H1 (cell line): ENCODE data around the gene PAX9. TPM values are rescaled to one million over a fixed set of nuclear protein-coding genes. Genes with fewer than 3 reads are reported as not detected.

Experiments used
- CTCF ChIA-PET: fragments of 300-600 bp; sonication (Branson Sonifier 250); formaldehyde crosslinking; loops from one replicate; lab custom pipeline; 2021; ENCODE audit not compliant: partially characterized antibody; lab: Charles Lee
- POLR2A ChIA-PET: fragments of 300-600 bp; sonication (Branson Sonifier 250); formaldehyde crosslinking; loops from one replicate; lab custom pipeline; 2021; ENCODE audit warnings: inconsistent platforms; ENCODE audit not compliant: partially characterized antibody; lab: Charles Lee
- DNase-seq, 2 experiments: peaks; one replicate each; pipeline versions ENCODE4 v3.0.0 to v3.0.0-alpha.2; 2010 to 2022; ENCODE audit warnings: low spot score in 2 of 2, low read depth in 1 of 2, mixed read lengths in 1 of 2
- FAIRE-seq: peaks from 2 replicates; lab custom pipeline; 2011; peaks lifted over from hg19 to GRCh38; lab: Jason Lieb, UNC
- H2AFZ ChIP-seq: 2 replicates; pipeline ENCODE4 v1.8.1; 2012; ENCODE audit warnings: low read length, inconsistent platforms
- H2AK5ac ChIP-seq: 2 replicates; pipeline ENCODE4 v1.6.1; 2013; ENCODE audit warnings: low read depth, low read length
- H2BK120ac ChIP-seq: replicated peaks from 2 replicates; pipeline ENCODE3; 2013; ENCODE audit warnings: low read depth, low read length, inconsistent platforms
- H2BK12ac ChIP-seq: 2 replicates; pipeline ENCODE4 v1.6.1; 2013; ENCODE audit warnings: low read depth, low read length
- H2BK15ac ChIP-seq: 2 replicates; pipeline ENCODE4 v1.6.1; 2013; ENCODE audit warnings: low read length
- H2BK20ac ChIP-seq: 2 replicates; pipeline ENCODE4 v1.6.1; 2013; ENCODE audit warnings: low read length
- H2BK5ac ChIP-seq: 2 replicates; pipeline ENCODE4 v1.6.1; 2013; ENCODE audit warnings: low read depth, low read length
- H3K14ac ChIP-seq: 2 replicates; pipeline ENCODE4 v1.6.1; 2013; ENCODE audit warnings: inconsistent platforms; ENCODE audit not compliant: insufficient read length
- H3K18ac ChIP-seq: 2 replicates; pipeline ENCODE4 v1.6.1; 2013; ENCODE audit warnings: low read length; ENCODE audit errors: extremely low read depth
- H3K23ac ChIP-seq: 2 replicates; pipeline ENCODE4 v1.6.1; 2013; ENCODE audit warnings: inconsistent platforms; ENCODE audit not compliant: insufficient read length
- H3K23me2 ChIP-seq: 2 replicates; pipeline ENCODE4 v1.6.1; 2013; ENCODE audit warnings: low read depth, low read length
- H3K27ac ChIP-seq: 2 replicates; pipeline ENCODE4 v1.6.1; 2011; ENCODE audit warnings: low read depth, low read length, inconsistent platforms
- H3K27me3 ChIP-seq, 4 experiments: replicated peaks in 1 of 4; 1 replicate in 1 of 4; 2 replicates in 3 of 4; pipeline versions ENCODE4 v1.6.1 to v1.8.1; 2011 to 2013; ENCODE audit warnings: low read length in 3 of 4, mild to moderate bottlenecking in 3 of 4, inconsistent platforms in 2 of 4, mixed read lengths in 2 of 4, moderate library complexity in 1 of 4; ENCODE audit not compliant: control insufficient read depth in 3 of 4, insufficient read depth in 3 of 4; ENCODE audit errors: extremely low read depth in 1 of 4
- H3K36me3 ChIP-seq, 4 experiments: 2 replicates each; pipeline versions ENCODE4 v1.6.1 to v1.8.1; 2011 to 2013; ENCODE audit warnings: mild to moderate bottlenecking in 4 of 4, low read length in 3 of 4, moderate library complexity in 2 of 4, control low read depth in 1 of 4, inconsistent platforms in 1 of 4; ENCODE audit not compliant: insufficient read depth in 4 of 4, control insufficient read depth in 2 of 4
- H3K4ac ChIP-seq: replicated peaks from 2 replicates; pipeline ENCODE3; 2013; ENCODE audit warnings: low read length, low read depth, mixed read lengths, inconsistent platforms; ENCODE audit not compliant: insufficient read length
- H3K4me1 ChIP-seq, 4 experiments: replicated peaks in 1 of 4; 1 replicate in 1 of 4; 2 replicates in 3 of 4; pipeline versions ENCODE4 v1.6.1 to v1.8.1; 2011 to 2013; ENCODE audit warnings: low read length in 3 of 4, inconsistent platforms in 2 of 4, mixed read lengths in 1 of 4; ENCODE audit not compliant: insufficient read depth in 4 of 4, control insufficient read depth in 3 of 4
- H3K4me2 ChIP-seq, 2 experiments: 2 replicates each; pipeline versions ENCODE4 v1.6.1 to v1.8.1; 2011 to 2013; ENCODE audit warnings: low read depth in 2 of 2, low read length in 2 of 2, control low read depth in 1 of 2, inconsistent platforms in 1 of 2, mild to moderate bottlenecking in 1 of 2; ENCODE audit not compliant: insufficient read depth in 1 of 2
- H3K4me3 ChIP-seq, 4 experiments: fragments of 200-600, 300-600 bp in 1 of 4; sonication (generic), shearing (Covaris generic), sonication (Bioruptor Twin) in 1 of 4; 2 replicates each; pipeline versions ENCODE4 v1.5.1 to v1.8.1; 2011 to 2016; ENCODE audit warnings: low read length in 4 of 4, low read depth in 3 of 4, control low read depth in 2 of 4, inconsistent platforms in 2 of 4, mild to moderate bottlenecking in 2 of 4, mixed read lengths in 1 of 4, moderate library complexity in 1 of 4; ENCODE audit not compliant: insufficient read depth in 2 of 4; ENCODE audit errors: extremely low read depth in 1 of 4
- H3K56ac ChIP-seq: replicated peaks from 2 replicates; pipeline ENCODE3; 2013; ENCODE audit warnings: low read depth, mild to moderate bottlenecking, mixed read lengths, low read length, inconsistent platforms; ENCODE audit not compliant: insufficient read length
- H3K79me1 ChIP-seq: 2 replicates; pipeline ENCODE4 v1.6.1; 2013; ENCODE audit warnings: low read depth, low read length, control low read depth
- H3K79me2 ChIP-seq, 2 experiments: 2 replicates each; pipeline versions ENCODE4 v1.6.1 to v1.8.1; 2012 to 2013; ENCODE audit warnings: low read length in 2 of 2, mild to moderate bottlenecking in 2 of 2, inconsistent platforms in 1 of 2; ENCODE audit not compliant: insufficient read depth in 2 of 2, control insufficient read depth in 1 of 2
- H3K9ac ChIP-seq, 4 experiments: replicated peaks in 1 of 4; 1 replicate in 1 of 4; 2 replicates in 3 of 4; pipeline versions ENCODE4 v1.6.1 to v1.8.1; 2011 to 2013; ENCODE audit warnings: low read depth in 3 of 4, low read length in 3 of 4, control low read depth in 2 of 4, mild to moderate bottlenecking in 2 of 4, moderate library complexity in 2 of 4, inconsistent platforms in 1 of 4; ENCODE audit errors: extremely low read depth in 1 of 4
- H3K9me3 ChIP-seq, 2 experiments: 2 replicates each; pipeline versions ENCODE4 v1.6.1 to v1.8.1; 2012 to 2013; ENCODE audit warnings: mild to moderate bottlenecking in 2 of 2, moderate library complexity in 2 of 2, control low read depth in 1 of 2, inconsistent platforms in 1 of 2, low read depth in 1 of 2, low read length in 1 of 2, mixed read lengths in 1 of 2; ENCODE audit not compliant: insufficient read depth in 2 of 2
- H4K20me1 ChIP-seq, 2 experiments: replicated peaks in 1 of 2; 2 replicates each; pipeline versions ENCODE3 to v1.8.1; 2011 to 2013; ENCODE audit warnings: inconsistent platforms in 2 of 2, low read length in 2 of 2, mild to moderate bottlenecking in 1 of 2; ENCODE audit not compliant: insufficient read depth in 2 of 2, control insufficient read depth in 1 of 2
- H4K5ac ChIP-seq: 2 replicates; pipeline ENCODE4 v1.6.1; 2013; ENCODE audit warnings: low read length, low read depth, mixed read lengths, inconsistent platforms; ENCODE audit not compliant: insufficient read length
- H4K8ac ChIP-seq: 2 replicates; pipeline ENCODE4 v1.8.0; 2013; ENCODE audit warnings: mild to moderate bottlenecking, moderate library complexity, low read length, inconsistent platforms; ENCODE audit not compliant: insufficient read depth; ENCODE audit errors: extremely low read depth
- H4K91ac ChIP-seq: replicated peaks from 2 replicates; pipeline ENCODE3; 2013; ENCODE audit warnings: low read length, mixed read lengths, inconsistent platforms; ENCODE audit not compliant: insufficient read length
- BACH1 ChIP-seq: IDR thresholded peaks from 2 replicates; pipeline ENCODE4 v1.6.1; 2012; ENCODE audit warnings: low read length, improper control_type of control experiment
- BCL11A ChIP-seq, 2 experiments: IDR thresholded peaks; one replicate each; pipeline ENCODE4 v1.6.1; 2011; ENCODE audit warnings: low read depth in 2 of 2, low read length in 2 of 2, mild to moderate bottlenecking in 2 of 2
- BRCA1 ChIP-seq: IDR thresholded peaks from 2 replicates; pipeline ENCODE4 v1.6.1; 2012; ENCODE audit warnings: low read depth, low read length, improper control_type of control experiment
- EGR1 ChIP-seq: IDR thresholded peaks from 2 replicates; pipeline ENCODE4 v1.6.1; 2011; ENCODE audit warnings: low read depth, low read length, borderline replicate concordance
- FOSL1 ChIP-seq: IDR thresholded peaks from 2 replicates; pipeline ENCODE4 v1.6.1; 2011; ENCODE audit warnings: mild to moderate bottlenecking, low read depth, low read length, moderate library complexity; ENCODE audit not compliant: insufficient read depth
- GABPA ChIP-seq: IDR thresholded peaks from 2 replicates; pipeline ENCODE4 v1.6.1; 2011; ENCODE audit warnings: mild to moderate bottlenecking, low read length, moderate library complexity, borderline replicate concordance; ENCODE audit not compliant: insufficient read depth
- KDM1A ChIP-seq: fragments of 200-600, 300-600 bp; sonication (generic); IDR thresholded peaks from 2 replicates; pipeline ENCODE4 v1.7.1; 2016; ENCODE audit warnings: mild to moderate bottlenecking, low read length, borderline replicate concordance
- POLR2AphosphoS5 ChIP-seq: IDR thresholded peaks from 2 replicates; pipeline ENCODE4 v1.6.1; 2011; ENCODE audit warnings: low read depth, low read length
- RNF2 ChIP-seq: fragments of 200-900, 300-1000 bp; sonication (generic); IDR thresholded peaks from 2 replicates; pipeline ENCODE4 v1.7.1; 2016; ENCODE audit warnings: borderline replicate concordance, low read depth, mild to moderate bottlenecking, antibody characterized with exemption, low read length; ENCODE audit not compliant: poor library complexity, severe bottlenecking; ENCODE audit errors: missing control alignments
- SIX5 ChIP-seq: IDR thresholded peaks from 2 replicates; pipeline ENCODE4 v1.6.1; 2011; ENCODE audit warnings: mild to moderate bottlenecking, low read depth, low read length
- SP1 ChIP-seq: IDR thresholded peaks from 2 replicates; pipeline ENCODE4 v1.6.1; 2011; ENCODE audit warnings: low read depth, low read length
- USF2 ChIP-seq: IDR thresholded peaks from 2 replicates; pipeline ENCODE4 v1.6.1; 2011; ENCODE audit warnings: low read length, improper control_type of control experiment
- YY1 ChIP-seq: IDR thresholded peaks from 2 replicates; pipeline ENCODE4 v1.6.1; 2011; ENCODE audit warnings: low read depth, mild to moderate bottlenecking, low read length
- WGBS, 2 experiments: shearing (Covaris generic) in 1 of 2; methylation state at CpG; one replicate each; pipeline versions ENCODE4 v1.1.6 to v1.1.7; 2013 to 2015; ENCODE audit warnings: low lambda C conversion rate in 2 of 2, mixed read lengths in 2 of 2, inconsistent platforms in 1 of 2, low coverage in 1 of 2, missing lambda C conversion rate in 1 of 2; ENCODE audit not compliant: insufficient replicate concordance in 2 of 2, insufficient coverage in 1 of 2, insufficient read length in 1 of 2; ENCODE audit errors: extremely low coverage in 1 of 2, missing lambda C conversion rate in 1 of 2; 5-methylcytosine and 5-hydroxymethylcytosine counted together
- polyA plus RNA-seq, 7 experiments: library from polyadenylated mRNA; depleted of rRNA in 3 of 7; stranded (reverse) in 5 of 7; unstranded in 2 of 7; fragments of >200 nt in 5 of 7; fragments of 200-250 nt in 2 of 7; gene quantifications; 1 replicate in 5 of 7; 2 replicates in 1 of 7; 4 replicates in 1 of 7; pipeline versions ENCODE4 v1.2.1 to v1.2.3, GENCODE V29; 2011 to 2013; ENCODE audit warnings: missing spikeins in 2 of 7, mixed read lengths in 2 of 7
- total RNA-seq: library from RNA; stranded (reverse); fragmentation: NEBNext Ultra II Directional; extraction: Animal tissue kit (Norgen Biotek cat#: 25700); gene quantifications from 2 replicates; pipeline ENCODE4 v1.2.1, GENCODE V29; 2021

The PAX9 gene
- total and polyA plus RNA-seq, 2 of the 8 experiments (the other 6 are each of a cell fraction or from before 2014, with no cell fraction given), result 0.05 TPM; not detected in 1

GRCh38 chr14:36619853-36620252 is 41.8 kb upstream of the PAX9 start:
- H3K18ac ChIP-seq, result no peak overlapping the region
- TF ChIP-seq SIX5 (no peak), BACH1 (no peak), POLR2AphosphoS5 (no peak), RNF2 (no peak), BRCA1 (no peak), YY1 (no peak), FOSL1 (no peak), BCL11A (IDR thresholded peaks at IDR 0.05; ENCODE audit: low read depth in 2 of 2, low read length in 2 of 2) (no peak), EGR1 (no peak), KDM1A (no peak), GABPA (no peak), USF2 (no peak), SP1 (no peak)

More at GRCh38 chr14:36619853-36620252, 41.8 kb upstream of the PAX9 start:
- Histone ChIP-seq H3K4me1 (no peaks in the 10 kb centered on the region), H4K20me1 (no peaks in the 10 kb centered on the region), H2BK5ac (no peak overlapping the region), H3K9me3 (no peaks in the 10 kb centered on the region; a peak in 1 of 4 replicates), H2AFZ (no peak overlapping the region), H2BK12ac (no peak overlapping the region), H3K79me2 (no peaks in the 10 kb centered on the region), H3K23me2 (peaks cover 2% of the 10 kb centered on the region; the same call in 1 of the 2 replicates), H3K36me3 (no peaks in the 10 kb centered on the region), H2BK15ac (no peak overlapping the region), H3K4me2 (no peak overlapping the region), H3K9ac (no peak overlapping the region), H3K56ac (no peak overlapping the region), H2BK20ac (no peak overlapping the region), H3K4ac (no peak overlapping the region), H3K79me1 (no peaks in the 10 kb centered on the region), H2BK120ac (no peak overlapping the region), H3K23ac (no peak overlapping the region), H4K8ac (no peak overlapping the region), H3K27ac (no peak overlapping the region), H3K27me3 (no peaks in the 10 kb centered on the region), H4K5ac (no peak overlapping the region), H4K91ac (no peak overlapping the region), H3K4me3 (no peak overlapping the region), H3K14ac (no peak overlapping the region), H2AK5ac (no peak overlapping the region)
- WGBS, 2 experiments, result 80% methylated on average over 2 of the region's 2 CpGs; no CpG with 5 or more reads in 1 of the 2 experiments
- no peak for FAIRE-seq
- CTCF ChIA-PET, result interaction anchor here (0.8 to 1.6 kb wide), 3 partner anchors 18 to 95 kb away, joined by 3 to 4 read pairs (median 3); no protein-coding TSS in a partner anchor
- POLR2A ChIA-PET, result interaction anchor here (1.2 kb wide), 1 partner anchor 9 kb away, joined by 3 read pairs; no protein-coding TSS in a partner anchor
- DNase-seq, result no peak
